Fibroblast of the aortic adventitia (primary cell): ENCODE measurements around the gene THUMPD3. TPM values are rescaled to one million over a fixed set of nuclear protein-coding genes. Genes with fewer than 3 reads are reported as not detected.

Source experiments
- DNase-seq: peaks from one replicate; pipeline ENCODE4 v3.0.0-alpha.2; 2010; ENCODE audit warnings: low read depth
- H3K4me3 ChIP-seq: 2 replicates; pipeline ENCODE4 v1.5.1; 2011; ENCODE audit warnings: low read depth, mild to moderate bottlenecking, control low read depth, low read length, moderate library complexity
- CTCF ChIP-seq: IDR thresholded peaks from 2 replicates; pipeline ENCODE4 v1.5.1; 2011; ENCODE audit warnings: mild to moderate bottlenecking, low read length, control low read depth, inconsistent platforms; ENCODE audit not compliant: insufficient read depth
- total RNA-seq: library from RNA; depleted of rRNA; stranded (reverse); fragments of >200 nt; gene quantifications from 2 replicates; pipeline ENCODE4 v1.2.3, GENCODE V29; 2012; ENCODE audit warnings: low replicate concordance

THUMPD3 gene
- total RNA-seq, 1 donor = 48.3 TPM

GRCh38 chr3:9414826-9415225, 52.0 kb downstream of the THUMPD3 start:
- no peak overlapping the region for H3K4me3 ChIP-seq
- no peak for TF ChIP-seq CTCF

GRCh38 chr3:9415485-9416138, 52.8 kb downstream of the THUMPD3 start:
- no peak for DNase-seq
- no peak for TF ChIP-seq CTCF
- no peak overlapping the region for H3K4me3 ChIP-seq

More at GRCh38 chr3:9414826-9415225, 52.0 kb downstream of the THUMPD3 start:
- no peak for DNase-seq

- H3K4me3 ChIP-seq = no peak overlapping the region
- TF ChIP-seq CTCF = no peak
- peak; percentile 52 for DNase-seq
Measured at GRCh38 chr3:9416139-9416780, 53.4 kb downstream of the THUMPD3 start.

- DNase-seq = peak; percentile 52
- no peak for TF ChIP-seq CTCF
Measured at GRCh38 chr3:9420850-9421549, 58.1 kb downstream of the THUMPD3 start.

GRCh38 chr3:9422712-9423424, 60.0 kb downstream of the THUMPD3 start:
- TF ChIP-seq CTCF = peak; percentile 71
- H3K4me3 ChIP-seq = peak overlapping the region; percentile 29
- DNase-seq = peak; percentile 99

More at GRCh38 chr3:9420850-9421549, 58.1 kb downstream of the THUMPD3 start:
- H3K4me3 ChIP-seq = no peak overlapping the region

GRCh38 chr3:9428411-9428810, 65.6 kb downstream of the THUMPD3 start:
- no peak for TF ChIP-seq CTCF
- DNase-seq = no peak

More at GRCh38 chr3:9428411-9428810, 65.6 kb downstream of the THUMPD3 start:
- no peak overlapping the region for H3K4me3 ChIP-seq
